GM19099 (cell line): ENCODE measurements around the gene SYT7.

Experiments
- POLR2A ChIP-seq: IDR thresholded peaks from 3 replicates; pipeline ENCODE4 v1.6.1; 2011; ENCODE audit warnings: low read depth; ENCODE audit not compliant: insufficient read length; ENCODE audit errors: extremely low read depth

SYT7 gene

GRCh38 chr11:61613051-61613450 lies 32.2 kb upstream of the SYT7 start:
- TF ChIP-seq POLR2A = no peak

DNA sequence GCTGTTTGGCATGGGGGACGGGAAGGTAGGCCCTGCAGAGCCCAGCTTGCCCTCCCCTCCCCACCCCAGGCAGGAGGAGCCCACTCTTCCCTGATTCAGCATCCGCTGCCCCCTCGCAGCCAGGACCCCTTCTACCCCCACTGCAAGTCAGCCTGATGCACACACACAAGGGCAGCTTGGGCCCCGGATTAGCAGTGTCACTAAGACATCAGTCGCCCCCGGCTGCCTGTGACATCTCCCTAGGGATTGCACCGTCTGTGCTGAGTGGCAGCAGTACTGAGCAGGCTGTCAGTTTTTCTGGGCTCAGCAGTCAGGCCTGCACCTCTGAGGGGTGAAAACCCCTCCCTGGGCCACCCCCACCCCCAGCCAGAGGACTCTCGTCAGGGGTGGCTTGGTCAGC lies 30.4 kb upstream of the SYT7 start:
- TF ChIP-seq POLR2A = no peak

- TF ChIP-seq POLR2A = no peak
Observed at GRCh38 chr11:61610905-61611304, 30.0 kb upstream of the SYT7 start.

DNA sequence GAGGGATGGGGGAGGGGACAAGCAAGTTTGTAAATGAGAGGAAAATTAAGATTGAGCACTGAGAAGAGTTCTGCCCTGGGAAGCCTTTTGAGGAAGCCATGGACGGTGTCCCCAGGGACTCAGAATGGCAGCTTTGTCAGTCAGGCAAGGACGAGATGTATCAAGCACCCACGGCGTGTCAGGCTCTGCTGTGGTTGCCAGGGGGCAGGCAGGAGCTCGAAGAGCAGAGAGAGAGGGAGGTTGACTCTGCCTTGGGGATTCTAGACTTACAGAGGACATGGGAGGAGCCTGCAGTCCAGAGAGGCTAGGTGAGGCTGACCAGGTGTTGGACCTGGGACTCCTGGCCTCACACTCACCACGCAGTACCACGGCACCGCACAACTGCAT lies 29.1 kb upstream of the SYT7 start:
- TF ChIP-seq POLR2A = no peak

DNA sequence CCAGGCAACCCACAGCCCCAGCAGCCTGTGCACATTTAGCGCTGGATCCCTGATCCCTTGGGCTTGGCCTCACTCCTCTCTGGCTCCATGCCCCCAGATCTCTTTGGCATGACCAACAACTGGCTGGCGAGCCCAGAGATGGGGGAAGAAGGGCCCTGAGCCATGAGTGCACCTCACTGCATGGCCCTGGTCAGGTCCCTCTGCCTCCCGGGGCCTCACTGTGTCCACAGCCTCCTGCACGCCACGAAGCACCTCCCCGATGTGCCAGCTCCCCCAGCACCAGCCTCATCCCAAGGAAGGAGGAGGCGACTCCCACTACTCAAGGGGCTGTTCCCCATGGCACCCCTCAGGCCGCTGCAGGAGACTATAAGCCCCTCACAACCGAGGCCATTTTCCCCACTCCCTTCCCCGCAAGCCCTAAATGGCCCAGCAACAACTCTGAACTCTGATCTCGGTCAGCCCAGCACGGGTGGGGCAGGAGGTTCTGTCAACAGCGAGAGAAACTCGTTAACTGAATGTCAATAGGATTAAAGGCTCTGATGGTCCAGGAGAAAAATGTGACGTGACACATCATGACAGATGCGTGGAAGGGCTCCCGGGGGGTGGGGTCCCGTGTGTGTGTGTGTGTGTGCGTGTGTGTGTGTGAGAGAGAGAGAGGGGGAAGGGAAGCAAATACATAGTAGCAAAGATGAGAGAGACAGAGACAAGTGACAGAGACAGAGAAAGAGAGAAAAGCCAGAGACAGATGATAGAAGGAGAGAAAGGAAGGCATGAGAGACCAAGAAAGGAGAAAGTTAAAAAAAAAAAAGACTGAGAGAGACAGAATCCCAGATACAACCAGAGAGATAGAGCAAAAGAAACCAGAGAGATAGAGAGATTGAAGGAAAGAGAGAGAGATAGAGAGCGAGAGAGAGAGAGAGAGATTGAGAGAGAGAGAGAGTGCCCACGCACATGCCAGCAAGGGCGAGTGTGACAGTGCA lies 28.4 kb upstream of the SYT7 start:
- no peak for TF ChIP-seq POLR2A

GRCh38 chr11:61607920-61608599 lies 27.2 kb upstream of the SYT7 start:
- no peak for TF ChIP-seq POLR2A

- no peak for TF ChIP-seq POLR2A
Observed at GRCh38 chr11:61607426-61607825, 26.6 kb upstream of the SYT7 start.

DNA sequence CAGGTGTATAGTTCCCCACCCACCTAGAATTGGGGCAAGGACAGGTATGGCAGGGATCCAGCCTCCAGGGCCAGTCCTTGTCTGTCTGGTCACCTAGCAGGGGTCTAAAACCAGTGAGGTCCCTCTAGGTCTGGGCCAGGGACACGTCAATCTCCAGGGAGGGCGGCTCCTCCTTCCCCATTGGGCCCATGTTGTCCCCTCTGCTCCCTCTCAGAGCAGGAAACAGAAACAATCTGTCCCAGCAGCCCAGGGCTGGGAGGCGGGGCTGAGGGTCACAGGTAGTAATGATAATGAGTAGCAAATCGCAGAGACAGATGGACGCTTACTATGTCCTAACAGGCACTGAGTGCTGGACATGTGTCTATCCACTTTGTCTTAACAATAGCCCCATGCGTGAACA lies 22.8 kb upstream of the SYT7 start:
- no peak for TF ChIP-seq POLR2A

DNA sequence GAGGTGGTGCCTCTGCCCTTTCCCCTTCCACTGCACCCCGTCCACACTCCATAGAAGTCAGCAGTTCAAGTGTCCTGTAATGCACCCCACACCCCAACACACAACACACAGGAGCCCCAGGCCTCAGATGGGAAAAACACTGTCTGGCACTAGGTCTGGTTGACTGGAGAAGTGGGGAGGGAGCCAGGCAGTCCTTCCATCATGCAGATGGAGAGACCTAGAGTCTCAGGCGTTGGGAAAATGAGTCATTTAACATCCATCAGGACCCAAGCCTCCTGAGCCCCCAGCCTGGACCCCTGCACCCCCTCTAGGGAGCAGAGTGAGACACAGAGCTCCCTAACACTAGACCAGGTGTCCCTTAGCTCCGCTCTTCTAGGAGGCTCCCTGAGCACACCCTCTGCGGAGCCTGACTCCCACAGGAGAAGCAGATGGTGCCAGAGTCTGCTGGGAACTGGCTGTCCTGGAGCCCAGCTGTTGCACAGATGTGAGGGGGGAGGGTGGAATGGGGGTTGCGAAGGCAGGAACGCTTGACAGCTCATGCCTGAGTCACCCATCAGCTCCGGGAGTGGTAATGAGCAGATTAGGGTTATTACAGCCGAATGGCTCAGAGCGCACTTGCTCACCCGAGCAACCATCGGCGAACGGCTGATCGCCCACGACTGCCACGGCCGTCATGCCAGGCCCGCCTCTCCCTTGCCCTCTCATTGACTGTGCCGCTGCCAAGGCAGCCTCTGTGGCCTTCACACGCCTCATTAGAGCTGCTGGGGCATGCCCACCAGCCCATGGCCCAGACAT lies 22.1 kb upstream of the SYT7 start:
- TF ChIP-seq POLR2A = no peak

GRCh38 chr11:61601512-61601911 lies 20.6 kb upstream of the SYT7 start:
- no peak for TF ChIP-seq POLR2A

DNA sequence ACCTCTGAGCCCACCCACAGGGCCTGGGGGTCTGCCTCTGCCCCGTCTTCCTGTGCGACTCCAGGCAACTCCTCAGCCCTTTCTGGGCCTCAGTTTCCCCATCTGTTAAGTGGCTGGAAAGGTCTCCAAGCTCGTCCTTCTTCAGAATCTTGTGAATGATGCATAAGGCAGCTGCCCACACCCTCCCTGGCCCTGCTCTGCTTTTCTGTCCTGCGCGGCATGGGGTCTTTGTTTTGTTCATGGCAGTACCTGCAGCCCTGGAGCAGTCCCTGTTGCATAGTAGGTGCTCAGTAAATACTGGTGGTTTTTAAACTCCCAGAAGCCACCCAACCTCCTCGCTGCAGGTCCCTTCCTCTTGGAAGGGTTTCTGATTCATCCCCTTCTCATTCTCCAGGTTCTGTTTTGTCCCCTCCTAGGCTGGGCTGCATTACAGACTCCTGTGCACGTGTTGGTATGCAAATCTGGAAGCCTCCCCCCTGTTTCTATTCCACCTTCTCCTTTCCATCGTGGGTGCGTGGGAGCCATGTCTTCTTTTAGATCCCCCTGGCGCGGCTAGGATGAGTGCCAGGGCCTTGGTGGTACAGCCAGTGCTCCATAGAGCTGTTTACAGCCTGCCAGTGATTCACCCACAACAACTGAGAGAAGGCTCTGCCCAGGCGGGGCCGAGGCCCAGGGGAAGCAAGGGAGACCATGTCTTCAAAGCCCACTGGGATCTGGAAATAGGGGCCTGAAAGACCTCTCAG lies 19.3 kb upstream of the SYT7 start:
- no peak for TF ChIP-seq POLR2A

- no peak for TF ChIP-seq POLR2A
Observed at GRCh38 chr11:61598886-61599868, 18.3 kb upstream of the SYT7 start.

GRCh38 chr11:61598374-61598773 lies 17.5 kb upstream of the SYT7 start:
- TF ChIP-seq POLR2A = no peak
